ENCODE measurements around the gene WIPF2.
"Not testable (repeated sequence)": the region's sequence is repeated elsewhere in the genome, so short reads cannot be mapped to it uniquely, and the experiment has no call there.

WIPF2 gene

DNA sequence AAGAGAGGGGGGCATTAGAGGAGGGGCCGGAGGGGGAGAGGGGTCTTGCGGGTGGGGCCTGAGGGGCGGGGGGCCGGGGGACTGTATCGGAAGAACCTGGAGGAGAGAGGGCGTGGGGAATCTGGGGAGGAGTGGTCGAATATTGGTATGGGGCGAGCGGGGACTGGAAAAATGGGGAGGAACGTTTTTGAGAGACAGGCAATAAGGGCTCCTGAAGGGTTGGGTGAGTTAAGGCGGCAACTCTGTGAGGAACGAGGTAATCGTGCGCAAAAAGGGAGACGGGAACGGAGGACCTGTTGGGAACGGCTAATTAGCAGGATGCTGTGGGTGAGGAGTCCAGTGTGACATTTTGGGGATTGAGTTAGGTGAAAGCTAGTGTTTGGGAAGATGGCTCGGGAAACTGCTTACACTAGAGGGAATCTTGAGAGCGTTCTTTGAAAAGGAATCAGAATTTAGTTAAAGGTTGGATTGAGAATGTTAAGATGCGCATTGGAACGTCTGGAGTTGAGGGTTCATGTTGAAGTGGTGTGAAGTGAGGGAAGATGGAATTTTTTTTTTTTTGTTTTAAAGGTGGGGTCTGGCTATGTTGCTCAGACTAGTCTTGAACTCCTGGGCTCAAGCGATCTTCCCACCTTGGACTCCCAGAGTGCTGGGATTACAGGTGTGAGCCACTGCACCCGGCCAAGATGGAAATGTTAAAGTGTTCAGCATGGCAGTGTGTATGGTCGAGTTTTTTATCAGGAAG lies 662 bp downstream of the WIPF2 start:
- H3K79me2 ChIP-seq (ENCODE audit: insufficient read depth, low read length): peaks cover 38% of the 10 kb centered on the region
- H4K20me1 ChIP-seq (ENCODE audit: low read depth, low read length): no peaks in the 10 kb centered on the region
- no peaks in the 10 kb centered on the region for H3K9me2 ChIP-seq (replicated peaks; ENCODE audit: insufficient read depth, low read length)
- H3F3A ChIP-seq (ENCODE audit: insufficient read depth): 0 out of 2 replicates have a peak, but pooled peaks cover 4% of the 10 kb centered on the region
- H3K27me3 ChIP-seq (ENCODE audit: low read length): no peaks in the 10 kb centered on the region
- peak overlapping the region; percentile 100 for H3K4me3 ChIP-seq (ENCODE audit: insufficient read depth, low read length, poor library complexity, severe bottlenecking)
- no peak for TF ChIP-seq EZH2phosphoT487 (conservative IDR thresholded peaks at IDR 0.05; ENCODE audit: low read length)
- no peaks in the 10 kb centered on the region for H3K36me3 ChIP-seq (ENCODE audit: low read length)
- H3K4me2 ChIP-seq (ENCODE audit: low read depth, low read length, poor library complexity, severe bottlenecking): peak overlapping the region; percentile 76
- H2AFZ ChIP-seq (ENCODE audit: low read depth, low read length, severe bottlenecking): peak overlapping the region; percentile 84
- peak overlapping the region; percentile 76 for H3K9ac ChIP-seq (ENCODE audit: low read length)
- H3K9me3 ChIP-seq (ENCODE audit: insufficient read depth, low read length): no peaks in the 10 kb centered on the region
- no peak overlapping the region for H3K27ac ChIP-seq (ENCODE audit: low read depth, low read length)

DNA sequence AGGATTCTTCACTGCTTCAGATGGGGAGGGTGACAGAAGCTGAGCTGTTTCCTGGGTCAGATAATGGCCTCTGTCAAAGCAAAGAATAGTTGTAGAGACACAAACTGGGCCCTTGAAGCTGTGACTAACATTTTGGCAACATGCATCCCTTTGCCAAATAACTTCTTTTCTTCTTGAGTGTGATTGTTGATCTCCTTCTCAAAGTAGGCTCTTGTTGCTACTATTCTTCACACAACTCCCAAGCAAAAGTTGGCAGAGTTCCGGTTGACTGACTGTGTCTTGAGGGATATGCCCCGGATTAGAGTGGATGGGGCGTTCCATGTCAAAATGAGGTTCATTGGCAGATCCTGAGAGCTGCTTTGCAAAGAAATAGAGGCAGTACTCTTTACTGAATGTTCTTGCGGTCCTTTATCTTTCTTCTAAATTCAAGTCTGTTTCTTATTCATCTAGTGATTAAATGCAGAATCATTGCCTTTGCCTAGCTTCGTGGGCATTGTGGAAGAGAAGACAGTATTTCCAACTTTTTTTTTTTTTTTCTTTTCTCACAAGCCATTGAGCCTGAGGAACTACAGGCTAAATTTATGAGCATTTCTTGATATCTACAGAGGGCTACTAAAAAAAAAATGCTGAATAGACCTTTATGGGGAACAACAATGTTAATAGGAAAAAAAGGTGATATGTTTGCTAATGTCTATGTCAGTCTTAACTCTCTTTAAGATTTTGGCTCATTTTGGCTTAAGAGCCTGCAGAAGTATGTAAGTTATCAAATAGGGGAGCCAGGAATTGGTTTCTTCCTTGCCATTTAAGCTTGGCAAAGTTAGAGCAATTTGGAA lies 5.8 kb downstream of the WIPF2 start:
- no peak overlapping the region for H2AFZ ChIP-seq (ENCODE audit: low read depth, low read length, severe bottlenecking)
- TF ChIP-seq, protein P1, sequence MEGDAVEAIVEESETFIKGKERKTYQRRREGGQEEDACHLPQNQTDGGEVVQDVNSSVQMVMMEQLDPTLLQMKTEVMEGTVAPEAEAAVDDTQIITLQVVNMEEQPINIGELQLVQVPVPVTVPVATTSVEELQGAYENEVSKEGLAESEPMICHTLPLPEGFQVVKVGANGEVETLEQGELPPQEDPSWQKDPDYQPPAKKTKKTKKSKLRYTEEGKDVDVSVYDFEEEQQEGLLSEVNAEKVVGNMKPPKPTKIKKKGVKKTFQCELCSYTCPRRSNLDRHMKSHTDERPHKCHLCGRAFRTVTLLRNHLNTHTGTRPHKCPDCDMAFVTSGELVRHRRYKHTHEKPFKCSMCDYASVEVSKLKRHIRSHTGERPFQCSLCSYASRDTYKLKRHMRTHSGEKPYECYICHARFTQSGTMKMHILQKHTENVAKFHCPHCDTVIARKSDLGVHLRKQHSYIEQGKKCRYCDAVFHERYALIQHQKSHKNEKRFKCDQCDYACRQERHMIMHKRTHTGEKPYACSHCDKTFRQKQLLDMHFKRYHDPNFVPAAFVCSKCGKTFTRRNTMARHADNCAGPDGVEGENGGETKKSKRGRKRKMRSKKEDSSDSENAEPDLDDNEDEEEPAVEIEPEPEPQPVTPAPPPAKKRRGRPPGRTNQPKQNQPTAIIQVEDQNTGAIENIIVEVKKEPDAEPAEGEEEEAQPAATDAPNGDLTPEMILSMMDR (IDR thresholded peaks at IDR 0.05; ENCODE audit: insufficient read depth, low read length, poor library complexity, severe bottlenecking): no peak
- no peak for TF ChIP-seq EZH2phosphoT487 (conservative IDR thresholded peaks at IDR 0.05; ENCODE audit: low read length)

DNA sequence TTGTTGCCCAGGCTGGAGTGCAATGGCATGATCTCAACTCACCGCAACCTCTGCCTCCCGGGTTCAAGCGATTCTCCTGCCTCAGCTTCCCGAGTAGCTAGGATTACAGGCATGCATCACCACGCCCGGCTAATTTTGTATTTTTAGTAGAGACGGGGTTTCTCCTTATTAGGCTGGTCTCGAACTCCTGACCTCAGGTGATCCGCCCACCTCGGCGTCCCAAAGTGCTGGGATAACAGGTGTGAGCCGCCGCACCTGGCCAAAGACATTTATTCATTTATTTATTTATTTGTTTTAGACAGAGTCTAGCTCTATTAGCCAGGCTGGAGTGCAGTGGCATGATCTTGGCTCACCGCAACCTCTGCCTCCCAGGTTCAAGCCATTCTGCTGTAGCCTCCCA lies 10.0 kb downstream of the WIPF2 start:
- H3K79me2 ChIP-seq (ENCODE audit: insufficient read depth, low read length): peaks cover 47% of the 10 kb centered on the region
- H4K20me1 ChIP-seq (ENCODE audit: low read depth, low read length); H3K27me3 ChIP-seq (ENCODE audit: low read length); H2AFZ ChIP-seq (ENCODE audit: low read depth, low read length, severe bottlenecking); H3K9ac ChIP-seq (ENCODE audit: low read length); H3F3A ChIP-seq (ENCODE audit: insufficient read depth); H3K4me2 ChIP-seq (ENCODE audit: low read depth, low read length, poor library complexity, severe bottlenecking); H3K27ac ChIP-seq (ENCODE audit: low read depth, low read length); H3K9me3 ChIP-seq (ENCODE audit: insufficient read depth, low read length); H3K9me2 ChIP-seq (replicated peaks; ENCODE audit: insufficient read depth, low read length); H3K36me3 ChIP-seq (ENCODE audit: low read length); H3K4me3 ChIP-seq (ENCODE audit: insufficient read depth, low read length, poor library complexity, severe bottlenecking): not testable (repeated sequence)

More for the DNA sequence above, 5.8 kb downstream of the WIPF2 start:
- Histone ChIP-seq H3K4me2 (ENCODE audit: low read depth, low read length, poor library complexity, severe bottlenecking) (no peak overlapping the region), H3K27ac (ENCODE audit: low read depth, low read length) (no peak overlapping the region), H3K79me2 (ENCODE audit: insufficient read depth, low read length) (peaks cover 67% of the 10 kb centered on the region), H3K27me3 (ENCODE audit: low read length) (no peaks in the 10 kb centered on the region), H3F3A (ENCODE audit: insufficient read depth) (no peaks in the 10 kb centered on the region), H3K36me3 (ENCODE audit: low read length) (no peaks in the 10 kb centered on the region), H3K4me3 (ENCODE audit: insufficient read depth, low read length, poor library complexity, severe bottlenecking) (no peak overlapping the region), H3K9ac (ENCODE audit: low read length) (no peak overlapping the region), H3K9me3 (ENCODE audit: insufficient read depth, low read length) (no peaks in the 10 kb centered on the region), H3K9me2 (replicated peaks; ENCODE audit: insufficient read depth, low read length) (no peaks in the 10 kb centered on the region), H4K20me1 (ENCODE audit: low read depth, low read length) (no peaks in the 10 kb centered on the region)

DNA sequence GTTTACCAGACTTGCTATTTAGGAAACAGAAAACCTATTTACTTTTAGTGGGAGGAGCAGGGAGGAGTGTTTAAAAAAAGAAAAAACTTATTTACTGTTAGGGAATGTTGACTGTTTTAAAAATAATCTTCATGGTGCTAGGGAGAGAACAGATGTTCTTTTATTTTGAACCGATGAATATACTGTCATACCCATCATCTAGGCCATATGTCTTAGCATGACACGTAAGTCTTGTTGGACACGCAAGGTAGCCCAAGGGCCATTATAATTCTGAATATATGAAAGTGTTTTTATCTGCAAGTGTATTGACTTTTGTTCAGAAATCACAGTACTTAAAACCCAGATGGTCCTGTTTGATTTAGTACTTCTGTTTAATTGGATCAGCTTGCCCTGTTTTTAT lies 11.6 kb downstream of the WIPF2 start:
- H3K27me3 ChIP-seq (ENCODE audit: low read length): no peaks in the 10 kb centered on the region
- H3K27ac ChIP-seq (ENCODE audit: low read depth, low read length): no peak overlapping the region
- H3K9me3 ChIP-seq (ENCODE audit: insufficient read depth, low read length): no peaks in the 10 kb centered on the region
- H4K20me1 ChIP-seq (ENCODE audit: low read depth, low read length): no peaks in the 10 kb centered on the region
- no peak overlapping the region for H3K4me2 ChIP-seq (ENCODE audit: low read depth, low read length, poor library complexity, severe bottlenecking)
- no peak overlapping the region for H3K4me3 ChIP-seq (ENCODE audit: insufficient read depth, low read length, poor library complexity, severe bottlenecking)
- H3K9me2 ChIP-seq (replicated peaks; ENCODE audit: insufficient read depth, low read length): no peaks in the 10 kb centered on the region
- H3K9ac ChIP-seq (ENCODE audit: low read length): no peak overlapping the region
- TF ChIP-seq EZH2phosphoT487 (conservative IDR thresholded peaks at IDR 0.05; ENCODE audit: low read length): no peak
- TF ChIP-seq, protein P1 (IDR thresholded peaks at IDR 0.05; ENCODE audit: insufficient read depth, low read length, poor library complexity, severe bottlenecking): no peak
- no peaks in the 10 kb centered on the region for H3F3A ChIP-seq (ENCODE audit: insufficient read depth)
- H3K36me3 ChIP-seq (ENCODE audit: low read length): peaks cover 8% of the 10 kb centered on the region; the same call in 1 of the 2 replicates
- peaks cover 32% of the 10 kb centered on the region for H3K79me2 ChIP-seq (ENCODE audit: insufficient read depth, low read length)
- no peak overlapping the region for H2AFZ ChIP-seq (ENCODE audit: low read depth, low read length, severe bottlenecking)

DNA sequence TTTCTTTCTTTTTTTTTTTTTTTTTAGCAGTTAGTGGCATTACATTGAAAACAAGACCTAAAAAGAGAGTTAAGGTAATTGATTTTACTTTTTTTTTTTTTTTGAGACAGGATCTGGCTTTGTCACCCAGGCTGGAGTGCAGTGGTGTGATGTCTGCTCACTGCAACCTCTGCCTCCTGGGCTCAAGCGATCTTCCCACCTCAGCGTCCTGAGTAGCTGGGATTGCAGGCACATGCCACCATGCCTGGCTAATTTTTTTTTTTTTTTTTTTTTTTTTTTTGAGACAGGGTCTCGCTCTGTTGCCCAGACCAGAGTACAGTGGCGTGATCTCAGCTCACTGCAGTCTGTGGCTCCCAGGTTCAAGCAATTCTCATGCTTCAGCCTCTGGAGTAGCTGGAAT lies 12.8 kb downstream of the WIPF2 start:
- not testable (repeated sequence) for H4K20me1 ChIP-seq (ENCODE audit: low read depth, low read length); H3K36me3 ChIP-seq (ENCODE audit: low read length); H3K27ac ChIP-seq (ENCODE audit: low read depth, low read length)

More for the DNA sequence above, 12.8 kb downstream of the WIPF2 start:
- H3K4me3 ChIP-seq (ENCODE audit: insufficient read depth, low read length, poor library complexity, severe bottlenecking); H2AFZ ChIP-seq (ENCODE audit: low read depth, low read length, severe bottlenecking); H3K9me3 ChIP-seq (ENCODE audit: insufficient read depth, low read length); H3F3A ChIP-seq (ENCODE audit: insufficient read depth); H3K9ac ChIP-seq (ENCODE audit: low read length); H3K27me3 ChIP-seq (ENCODE audit: low read length); H3K9me2 ChIP-seq (replicated peaks; ENCODE audit: insufficient read depth, low read length); H3K4me2 ChIP-seq (ENCODE audit: low read depth, low read length, poor library complexity, severe bottlenecking): not testable (repeated sequence)
- H3K79me2 ChIP-seq (ENCODE audit: insufficient read depth, low read length): peaks cover 27% of the 10 kb centered on the region
